Amygdala (tissue), 56 donors: Measurements from ENCODE around the gene MYO1B.

ENCODE experiments used
- DNase-seq, 56 donors: peaks; one replicate each; lab custom pipeline; 2025; lab: John Stamatoyannopoulos, UW

MYO1B gene

GRCh38 chr2:191225126-191225525 lies 20.1 kb upstream of the MYO1B start:
- no peak for DNase-seq

GRCh38 chr2:191225690-191226089 lies 19.5 kb upstream of the MYO1B start:
- no peak for DNase-seq

GRCh38 chr2:191226196-191226595 lies 19.0 kb upstream of the MYO1B start:
- DNase-seq: no peak

GRCh38 chr2:191228333-191228732 lies 16.9 kb upstream of the MYO1B start:
- no peak for DNase-seq

- DNase-seq: no peak
Observed at GRCh38 chr2:191228861-191229260, 16.3 kb upstream of the MYO1B start.

GRCh38 chr2:191230174-191230573 lies 15.0 kb upstream of the MYO1B start:
- no peak for DNase-seq

GRCh38 chr2:191231995-191232394 lies 13.2 kb upstream of the MYO1B start:
- DNase-seq: no peak

GRCh38 chr2:191233533-191233932 lies 11.7 kb upstream of the MYO1B start:
- DNase-seq: no peak

- DNase-seq: no peak
Observed at GRCh38 chr2:191234376-191234775, 10.8 kb upstream of the MYO1B start.

GRCh38 chr2:191240871-191241270 lies 4.3 kb upstream of the MYO1B start:
- no peak for DNase-seq

GRCh38 chr2:191241418-191241817 lies 3.8 kb upstream of the MYO1B start:
- DNase-seq: no peak

GRCh38 chr2:191243154-191243553 lies 2.0 kb upstream of the MYO1B start:
- DNase-seq: no peak

- DNase-seq: no peak
Observed at GRCh38 chr2:191244350-191244749, 854 bp upstream of the MYO1B start.

- no peak for DNase-seq
Observed at GRCh38 chr2:191245869-191246531, 796 bp downstream of the MYO1B start.

- no peak for DNase-seq
Observed at GRCh38 chr2:191246820-191247380, 1.7 kb downstream of the MYO1B start.

GRCh38 chr2:191247381-191248057 lies 2.3 kb downstream of the MYO1B start:
- DNase-seq: no peak

- DNase-seq: no peak
Observed at GRCh38 chr2:191249156-191249813, 4.1 kb downstream of the MYO1B start.

- no peak for DNase-seq
Observed at GRCh38 chr2:191250400-191250799, 5.2 kb downstream of the MYO1B start.

- no peak for DNase-seq
Observed at GRCh38 chr2:191250986-191251385, 5.8 kb downstream of the MYO1B start.

- DNase-seq: no peak
Observed at GRCh38 chr2:191252699-191253098, 7.5 kb downstream of the MYO1B start.

- DNase-seq: no peak
Observed at GRCh38 chr2:191253476-191253875, 8.3 kb downstream of the MYO1B start.

GRCh38 chr2:191255271-191255670 lies 10.1 kb downstream of the MYO1B start:
- no peak for DNase-seq
